ENCODE results near the gene PRSS12.
A peak's percentile ranks its signal among the peaks of the same experiment; 100 is the strongest.

Gene PRSS12

GRCh38 chr4:118357601-118358000, 4.8 kb upstream of the PRSS12 start:
- no peak for DNase-seq (ENCODE audit: low read depth)

GRCh38 chr4:118356731-118357130, 3.9 kb upstream of the PRSS12 start:
- DNase-seq (ENCODE audit: low read depth): peak; percentile 61

- DNase-seq (ENCODE audit: low read depth): no peak
These were observed 3.3 kb upstream of the PRSS12 start for GRCh38 chr4:118356111-118356510.

- no peak for DNase-seq (ENCODE audit: low read depth)
These were observed 2.1 kb upstream of the PRSS12 start for GRCh38 chr4:118354913-118355312.

- DNase-seq (ENCODE audit: low read depth): no peak
These were observed 779 bp upstream of the PRSS12 start for GRCh38 chr4:118353534-118354030.

- DNase-seq (ENCODE audit: low read depth): no peak
These were observed 664 bp downstream of the PRSS12 start for GRCh38 chr4:118351851-118352827.

- no peak for DNase-seq (ENCODE audit: low read depth)
These were observed 1.8 kb downstream of the PRSS12 start for GRCh38 chr4:118350961-118351360.

- no peak for DNase-seq (ENCODE audit: low read depth)
These were observed 3.9 kb downstream of the PRSS12 start for GRCh38 chr4:118348886-118349285.

GRCh38 chr4:118346495-118346894, 6.3 kb downstream of the PRSS12 start:
- DNase-seq (ENCODE audit: low read depth): no peak

GRCh38 chr4:118345813-118346212, 7.0 kb downstream of the PRSS12 start:
- DNase-seq (ENCODE audit: low read depth): peak; percentile 55

- DNase-seq (ENCODE audit: low read depth): no peak
These were observed 8.0 kb downstream of the PRSS12 start for GRCh38 chr4:118344801-118345200.

- no peak for DNase-seq (ENCODE audit: low read depth)
These were observed 9.3 kb downstream of the PRSS12 start for GRCh38 chr4:118343501-118343900.

GRCh38 chr4:118340109-118340508, 12.7 kb downstream of the PRSS12 start:
- DNase-seq (ENCODE audit: low read depth): no peak

- DNase-seq (ENCODE audit: low read depth): peak; percentile 33
These were observed 13.6 kb downstream of the PRSS12 start for GRCh38 chr4:118338981-118339765.

- no peak for DNase-seq (ENCODE audit: low read depth)
These were observed 14.3 kb downstream of the PRSS12 start for GRCh38 chr4:118338518-118338917.

GRCh38 chr4:118337954-118338353, 14.8 kb downstream of the PRSS12 start:
- no peak for DNase-seq (ENCODE audit: low read depth)

GRCh38 chr4:118335774-118336173, 17.0 kb downstream of the PRSS12 start:
- no peak for DNase-seq (ENCODE audit: low read depth)

GRCh38 chr4:118335324-118335723, 17.5 kb downstream of the PRSS12 start:
- DNase-seq (ENCODE audit: low read depth): no peak

- DNase-seq (ENCODE audit: low read depth): no peak
These were observed 21.5 kb downstream of the PRSS12 start for GRCh38 chr4:118331352-118331751.

GRCh38 chr4:118329849-118330248, 23.0 kb downstream of the PRSS12 start:
- DNase-seq (ENCODE audit: low read depth): no peak

- peak; percentile 27 for DNase-seq (ENCODE audit: low read depth)
These were observed 25.1 kb downstream of the PRSS12 start for GRCh38 chr4:118327554-118328241.

- no peak for DNase-seq (ENCODE audit: low read depth)
These were observed 26.2 kb downstream of the PRSS12 start for GRCh38 chr4:118326585-118326984.

Measured in amniotic epithelial cell (primary cell).